ENCODE measurements around the gene ARL1.
"Not testable (repeated sequence)": the region's sequence is repeated elsewhere in the genome, so short reads cannot be mapped to it uniquely, and the experiment has no call there.

Gene ARL1

DNA sequence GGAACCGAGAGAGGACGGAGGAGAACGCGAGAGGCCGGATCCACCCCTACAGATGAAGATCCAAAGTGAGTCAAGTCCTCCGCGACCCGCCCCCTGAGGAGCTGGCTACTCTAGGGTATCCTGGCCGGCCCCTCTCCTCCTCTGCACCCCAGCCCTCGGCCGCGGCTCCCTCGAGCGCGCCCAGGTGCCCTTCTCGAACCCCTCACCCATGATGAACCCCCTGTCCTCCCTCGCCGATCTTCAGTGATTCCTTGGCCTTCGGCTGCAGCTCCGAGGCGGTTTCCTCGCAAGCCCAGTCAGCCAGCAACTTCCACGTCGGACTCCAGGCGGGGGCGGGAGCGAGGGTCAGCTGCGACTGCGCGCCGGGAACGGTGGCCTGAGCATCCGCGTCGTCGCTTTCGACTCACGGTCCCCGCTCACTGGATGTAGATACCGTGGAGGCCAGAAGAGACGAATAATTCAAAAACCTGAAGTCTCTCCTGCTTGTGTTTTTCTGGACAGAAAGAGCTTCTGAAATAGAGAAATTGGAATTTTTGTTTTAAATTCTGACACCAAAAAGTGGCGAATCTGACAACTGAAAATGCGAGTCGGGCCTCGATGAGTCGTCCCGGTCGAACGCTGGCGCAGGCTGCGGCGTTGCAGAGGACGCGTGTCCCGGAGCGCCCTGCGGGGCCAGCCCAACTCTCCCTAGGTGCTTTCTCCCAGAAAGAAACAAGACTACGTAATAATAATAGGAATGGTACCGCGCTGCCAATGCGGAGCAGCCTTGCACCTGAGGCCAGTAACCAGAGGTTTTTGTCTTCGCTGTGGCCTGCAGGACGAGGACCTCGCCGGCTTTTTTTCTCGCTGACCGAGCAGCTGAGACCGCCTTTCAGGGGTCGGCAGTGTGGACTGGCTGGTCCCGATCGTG, at the start of gene ARL1:
TSS of gene ARL1 (minus strand) at position 337 of the 910 bp plus-strand sequence. CDS start at position 210, 127 bp downstream.
- TF ChIP-seq, protein P1, sequence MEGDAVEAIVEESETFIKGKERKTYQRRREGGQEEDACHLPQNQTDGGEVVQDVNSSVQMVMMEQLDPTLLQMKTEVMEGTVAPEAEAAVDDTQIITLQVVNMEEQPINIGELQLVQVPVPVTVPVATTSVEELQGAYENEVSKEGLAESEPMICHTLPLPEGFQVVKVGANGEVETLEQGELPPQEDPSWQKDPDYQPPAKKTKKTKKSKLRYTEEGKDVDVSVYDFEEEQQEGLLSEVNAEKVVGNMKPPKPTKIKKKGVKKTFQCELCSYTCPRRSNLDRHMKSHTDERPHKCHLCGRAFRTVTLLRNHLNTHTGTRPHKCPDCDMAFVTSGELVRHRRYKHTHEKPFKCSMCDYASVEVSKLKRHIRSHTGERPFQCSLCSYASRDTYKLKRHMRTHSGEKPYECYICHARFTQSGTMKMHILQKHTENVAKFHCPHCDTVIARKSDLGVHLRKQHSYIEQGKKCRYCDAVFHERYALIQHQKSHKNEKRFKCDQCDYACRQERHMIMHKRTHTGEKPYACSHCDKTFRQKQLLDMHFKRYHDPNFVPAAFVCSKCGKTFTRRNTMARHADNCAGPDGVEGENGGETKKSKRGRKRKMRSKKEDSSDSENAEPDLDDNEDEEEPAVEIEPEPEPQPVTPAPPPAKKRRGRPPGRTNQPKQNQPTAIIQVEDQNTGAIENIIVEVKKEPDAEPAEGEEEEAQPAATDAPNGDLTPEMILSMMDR (conservative IDR thresholded peaks at IDR 0.05), result no peak
- peak within 1 kb of the TSS; percentile 98 for H3K27ac ChIP-seq

DNA sequence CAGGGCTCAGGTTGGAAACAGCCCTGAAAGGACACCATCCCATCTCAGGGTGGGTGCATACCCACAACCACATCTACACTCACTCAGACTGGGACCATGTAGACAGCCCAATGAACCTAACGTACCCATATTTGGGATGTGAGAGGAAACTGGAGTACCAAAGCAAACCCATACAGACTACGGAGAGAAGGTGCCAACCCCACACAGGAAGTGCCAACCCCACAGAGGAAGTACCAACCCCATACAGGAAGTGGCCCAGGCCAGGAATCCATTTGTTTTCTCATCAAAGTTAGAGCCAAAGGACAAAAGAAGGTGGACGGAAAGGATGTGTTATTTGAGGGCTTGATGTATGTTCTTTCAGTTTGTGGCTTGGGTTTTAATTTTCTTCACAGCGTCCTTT, 48.1 kb upstream of the ARL1 start:
- H3K27ac ChIP-seq, result no peak overlapping the region
- TF ChIP-seq, protein P1 (conservative IDR thresholded peaks at IDR 0.05), result no peak

- H3K27ac ChIP-seq, result no peak overlapping the region
- TF ChIP-seq, protein P1 (conservative IDR thresholded peaks at IDR 0.05), result no peak
Observed at GRCh38 chr12:101441461-101442224, 34.1 kb upstream of the ARL1 start.

GRCh38 chr12:101439236-101439635, 31.7 kb upstream of the ARL1 start:
- H3K27ac ChIP-seq, result no peak overlapping the region
- TF ChIP-seq, protein P1 (conservative IDR thresholded peaks at IDR 0.05), result no peak

GRCh38 chr12:101436136-101436535, 28.6 kb upstream of the ARL1 start:
- TF ChIP-seq, protein P1 (conservative IDR thresholded peaks at IDR 0.05), result no peak
- no peak overlapping the region for H3K27ac ChIP-seq

DNA sequence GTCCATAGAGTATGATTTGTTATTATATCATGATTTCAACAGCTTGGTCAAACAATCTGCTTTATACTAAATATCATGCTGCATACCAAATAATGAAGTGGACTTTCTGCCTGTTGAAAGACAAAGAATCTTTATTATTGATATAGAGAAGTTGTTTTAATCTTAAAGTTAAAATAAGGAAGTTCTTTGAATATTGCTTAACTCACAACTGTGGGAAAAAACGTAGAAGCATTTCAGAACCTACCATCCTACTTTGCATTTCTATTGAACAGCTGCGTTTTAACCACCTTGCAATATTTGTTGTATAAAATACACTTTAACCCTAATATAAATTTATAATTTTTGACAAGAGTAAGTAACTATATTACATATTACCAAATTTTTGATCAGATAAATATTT, 22.9 kb upstream of the ARL1 start:
- TF ChIP-seq, protein P1 (conservative IDR thresholded peaks at IDR 0.05), result no peak
- no peak overlapping the region for H3K27ac ChIP-seq

DNA sequence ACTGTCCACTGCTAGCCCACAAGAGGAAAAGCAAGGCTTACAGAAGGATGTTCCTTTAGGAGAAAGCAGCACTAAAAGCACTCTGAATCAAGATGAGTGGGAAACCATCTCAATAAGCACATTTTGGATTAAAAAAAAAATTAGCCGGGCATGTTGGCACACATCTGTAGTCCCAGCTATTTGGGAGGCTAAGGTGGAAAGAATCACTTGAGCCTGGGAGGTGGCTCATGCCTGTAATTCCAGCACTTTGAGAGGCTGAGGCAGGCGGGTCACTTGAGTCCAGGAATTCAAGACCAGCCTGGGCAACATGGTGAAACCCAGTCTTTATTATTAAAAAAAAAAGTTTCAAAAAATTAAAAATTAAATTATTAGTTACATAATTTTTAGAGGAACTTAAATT, 17.0 kb upstream of the ARL1 start:
- TF ChIP-seq, protein P1 (conservative IDR thresholded peaks at IDR 0.05), result no peak
- no peak overlapping the region for H3K27ac ChIP-seq

DNA sequence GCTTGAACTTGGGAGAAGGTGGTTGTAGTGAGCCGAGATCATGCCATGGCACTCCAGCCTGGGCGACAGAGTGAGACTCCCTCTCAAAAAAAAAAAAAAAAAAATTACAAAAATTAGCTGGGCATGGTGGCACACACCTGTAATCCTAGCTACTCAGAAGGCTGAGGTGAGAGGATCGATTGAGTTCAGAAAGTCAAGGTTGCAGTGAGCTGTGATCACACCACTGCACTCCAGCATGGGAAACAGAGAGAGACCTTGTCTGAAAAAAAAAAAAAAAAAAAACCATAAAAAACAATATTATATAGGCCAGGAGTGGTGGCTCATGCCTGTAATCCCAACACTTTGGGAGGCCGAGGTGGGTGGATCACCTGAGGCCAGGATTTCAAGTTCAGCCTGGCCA, 14.5 kb upstream of the ARL1 start:
- not testable (repeated sequence) for H3K27ac ChIP-seq
